Measurements from ENCODE around the gene EIF4E.
"Not testable (repeated sequence)": the region's sequence is repeated elsewhere in the genome, so short reads cannot be mapped to it uniquely, and the experiment has no call there.

Gene EIF4E

GRCh38 chr4:98932539-98932938, 3.6 kb upstream of the EIF4E start:
- Histone ChIP-seq H3K4me1 (ENCODE audit: control insufficient read depth, insufficient read depth, low read length) (no peaks in the 10 kb centered on the region), H3K27ac (ENCODE audit: low read length) (no peak overlapping the region), H3K27me3 (ENCODE audit: control insufficient read depth, insufficient read depth, low read length) (no peaks in the 10 kb centered on the region), H3K4me3 (ENCODE audit: low read length) (no peak overlapping the region), H3K9me3 (ENCODE audit: control insufficient read depth, insufficient read depth, low read length) (peaks cover 1% of the 10 kb centered on the region; the same call in 1 of the 2 replicates), H3K36me3 (ENCODE audit: control insufficient read depth, insufficient read depth, low read length) (no peaks in the 10 kb centered on the region; the same call in 1 of the 2 replicates)
- DNase-seq (ENCODE audit: low read depth, low spot score), result no peak
- WGBS (ENCODE audit: insufficient coverage, insufficient read length), result no CpG with 5 or more reads among the region's 3 CpGs

GRCh38 chr4:98930311-98930865, 1.5 kb upstream of the EIF4E start:
- DNase-seq (ENCODE audit: low read depth, low spot score), result no peak
- Histone ChIP-seq H3K4me3 (ENCODE audit: low read length) (no peak overlapping the region), H3K4me1 (ENCODE audit: control insufficient read depth, insufficient read depth, low read length) (no peaks in the 10 kb centered on the region), H3K36me3 (ENCODE audit: control insufficient read depth, insufficient read depth, low read length) (no peaks in the 10 kb centered on the region; the same call in 1 of the 2 replicates), H3K9me3 (ENCODE audit: control insufficient read depth, insufficient read depth, low read length) (peaks cover 1% of the 10 kb centered on the region; the same call in 1 of the 2 replicates), H3K27me3 (ENCODE audit: control insufficient read depth, insufficient read depth, low read length) (no peaks in the 10 kb centered on the region), H3K27ac (ENCODE audit: low read length) (no peak overlapping the region)
- WGBS (ENCODE audit: insufficient coverage, insufficient read length), result no CpG with 5 or more reads among the region's 2 CpGs

GRCh38 chr4:98929341-98930267, 671 bp upstream of the EIF4E start:
- no peaks in the 10 kb centered on the region for H3K27me3 ChIP-seq (ENCODE audit: control insufficient read depth, insufficient read depth, low read length)
- peak overlapping the region; percentile 39; the same call in 1 of the 2 replicates for H3K4me3 ChIP-seq (ENCODE audit: low read length)
- no peaks in the 10 kb centered on the region; the same call in 1 of the 2 replicates for H3K36me3 ChIP-seq (ENCODE audit: control insufficient read depth, insufficient read depth, low read length)
- H3K27ac ChIP-seq (ENCODE audit: low read length), result no peak overlapping the region
- H3K9me3 ChIP-seq (ENCODE audit: control insufficient read depth, insufficient read depth, low read length), result peaks cover 1% of the 10 kb centered on the region; the same call in 1 of the 2 replicates
- peak; percentile 52 for DNase-seq (ENCODE audit: low read depth, low spot score)
- WGBS (ENCODE audit: insufficient coverage, insufficient read length), result no CpG with 5 or more reads among the region's 44 CpGs
- H3K4me1 ChIP-seq (ENCODE audit: control insufficient read depth, insufficient read depth, low read length), result no peaks in the 10 kb centered on the region

GRCh38 chr4:98928131-98928504, 815 bp downstream of the EIF4E start:
- peak; percentile 67 for DNase-seq (ENCODE audit: low read depth, low spot score)

DNA sequence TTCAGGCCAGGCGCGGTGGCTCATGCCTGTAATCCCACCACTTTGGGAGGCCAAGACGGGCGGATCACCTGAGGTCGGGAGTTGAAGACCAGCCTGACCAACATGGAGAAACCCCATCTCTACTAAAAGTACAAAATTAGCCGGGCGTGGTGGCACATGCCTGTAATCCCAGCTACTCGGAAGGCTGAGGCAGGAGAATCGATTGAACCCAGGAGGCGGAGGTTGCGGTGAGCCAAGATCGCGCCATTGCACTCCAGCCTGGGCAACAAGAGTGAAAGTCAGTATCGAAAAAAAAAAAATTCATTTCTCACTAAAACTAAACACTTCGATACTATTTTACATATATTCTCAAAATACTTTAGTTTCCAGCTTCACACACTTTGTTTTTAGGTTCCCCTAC, 2.7 kb downstream of the EIF4E start:
- not testable (repeated sequence) for H3K4me3 ChIP-seq (ENCODE audit: low read length); H3K4me1 ChIP-seq (ENCODE audit: control insufficient read depth, insufficient read depth, low read length); H3K27me3 ChIP-seq (ENCODE audit: control insufficient read depth, insufficient read depth, low read length); DNase-seq (ENCODE audit: low read depth, low spot score); H3K9me3 ChIP-seq (ENCODE audit: control insufficient read depth, insufficient read depth, low read length); H3K36me3 ChIP-seq (ENCODE audit: control insufficient read depth, insufficient read depth, low read length); H3K27ac ChIP-seq (ENCODE audit: low read length)
- 100% methylated on average over 2 of the region's 15 CpGs for WGBS (ENCODE audit: insufficient coverage, insufficient read length)

More at GRCh38 chr4:98928131-98928504, 815 bp downstream of the EIF4E start:
- Histone ChIP-seq H3K27ac (ENCODE audit: low read length) (no peak overlapping the region), H3K4me1 (ENCODE audit: control insufficient read depth, insufficient read depth, low read length) (no peaks in the 10 kb centered on the region), H3K27me3 (ENCODE audit: control insufficient read depth, insufficient read depth, low read length) (no peaks in the 10 kb centered on the region), H3K9me3 (ENCODE audit: control insufficient read depth, insufficient read depth, low read length) (peaks cover 1% of the 10 kb centered on the region; the same call in 1 of the 2 replicates), H3K36me3 (ENCODE audit: control insufficient read depth, insufficient read depth, low read length) (no peaks in the 10 kb centered on the region; the same call in 1 of the 2 replicates), H3K4me3 (ENCODE audit: low read length) (peak overlapping the region; percentile 79)
- no CpG with 5 or more reads among the region's 26 CpGs for WGBS (ENCODE audit: insufficient coverage, insufficient read length)

- Histone ChIP-seq H3K36me3 (ENCODE audit: control insufficient read depth, insufficient read depth, low read length) (no peaks in the 10 kb centered on the region; the same call in 1 of the 2 replicates), H3K27me3 (ENCODE audit: control insufficient read depth, insufficient read depth, low read length) (no peaks in the 10 kb centered on the region), H3K27ac (ENCODE audit: low read length) (no peak overlapping the region), H3K4me3 (ENCODE audit: low read length) (no peak overlapping the region), H3K4me1 (ENCODE audit: control insufficient read depth, insufficient read depth, low read length) (no peaks in the 10 kb centered on the region; the same call in 1 of the 2 replicates), H3K9me3 (ENCODE audit: control insufficient read depth, insufficient read depth, low read length) (no peaks in the 10 kb centered on the region)
- no peak for DNase-seq (ENCODE audit: low read depth, low spot score)
- WGBS (ENCODE audit: insufficient coverage, insufficient read length), result no CpG with 5 or more reads among the region's 5 CpGs
Observed at GRCh38 chr4:98921292-98921691, 7.6 kb downstream of the EIF4E start.

DNA sequence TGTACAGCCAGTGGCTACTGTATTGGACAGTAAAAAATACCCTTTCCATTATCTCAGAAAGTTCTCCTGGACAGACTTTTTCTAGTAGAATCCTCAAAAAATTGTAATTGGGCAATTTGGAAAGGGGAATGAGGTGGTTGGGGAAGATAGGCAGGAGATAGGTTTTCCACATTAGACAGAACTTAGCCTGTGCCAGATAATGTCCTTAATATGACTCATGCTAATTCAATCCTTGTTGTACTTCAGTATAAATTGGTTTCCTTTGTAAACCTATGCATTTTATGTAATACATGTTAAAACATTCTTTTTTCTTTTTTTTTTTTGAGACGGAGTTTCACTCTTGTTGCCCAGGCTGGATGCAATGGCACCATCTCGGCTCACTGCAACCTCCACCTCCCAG, 8.9 kb downstream of the EIF4E start:
- WGBS (ENCODE audit: insufficient coverage, insufficient read length), result no CpG with 5 or more reads among the region's 2 CpGs

DNA sequence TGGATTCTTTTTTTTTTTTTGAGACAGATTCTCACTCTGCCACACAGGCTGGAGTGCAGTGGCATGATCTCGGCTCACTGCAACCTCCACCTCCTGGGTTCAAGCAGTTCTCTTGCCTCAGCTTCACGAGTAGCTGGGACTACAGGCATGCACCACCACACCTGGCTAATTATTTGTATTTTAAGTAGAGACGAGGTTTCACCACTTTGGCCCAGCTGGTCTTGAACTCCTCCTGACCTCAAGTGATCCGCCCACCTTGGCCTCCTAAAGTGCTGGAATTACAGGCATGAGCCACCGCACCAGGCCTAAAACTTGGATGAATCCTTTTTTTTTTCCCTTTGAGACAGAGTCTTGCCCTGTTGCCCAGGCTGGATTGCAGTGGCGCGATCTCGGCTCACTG, 18.2 kb downstream of the EIF4E start:
- not testable (repeated sequence) for H3K4me3 ChIP-seq (ENCODE audit: low read length); DNase-seq (ENCODE audit: low read depth, low spot score); H3K36me3 ChIP-seq (ENCODE audit: control insufficient read depth, insufficient read depth, low read length); H3K27ac ChIP-seq (ENCODE audit: low read length); H3K9me3 ChIP-seq (ENCODE audit: control insufficient read depth, insufficient read depth, low read length); H3K4me1 ChIP-seq (ENCODE audit: control insufficient read depth, insufficient read depth, low read length); H3K27me3 ChIP-seq (ENCODE audit: control insufficient read depth, insufficient read depth, low read length)
- WGBS (ENCODE audit: insufficient coverage, insufficient read length), result no CpG with 5 or more reads among the region's 8 CpGs

More for the DNA sequence above, 8.9 kb downstream of the EIF4E start:
- H3K4me1 ChIP-seq (ENCODE audit: control insufficient read depth, insufficient read depth, low read length), result no peaks in the 10 kb centered on the region; the same call in 1 of the 2 replicates
- H3K27me3 ChIP-seq (ENCODE audit: control insufficient read depth, insufficient read depth, low read length), result no peaks in the 10 kb centered on the region
- no peaks in the 10 kb centered on the region for H3K9me3 ChIP-seq (ENCODE audit: control insufficient read depth, insufficient read depth, low read length)
- H3K4me3 ChIP-seq (ENCODE audit: low read length), result no peak overlapping the region
- DNase-seq (ENCODE audit: low read depth, low spot score), result no peak
- no peaks in the 10 kb centered on the region; the same call in 1 of the 2 replicates for H3K36me3 ChIP-seq (ENCODE audit: control insufficient read depth, insufficient read depth, low read length)
- no peak overlapping the region for H3K27ac ChIP-seq (ENCODE audit: low read length)

DNA sequence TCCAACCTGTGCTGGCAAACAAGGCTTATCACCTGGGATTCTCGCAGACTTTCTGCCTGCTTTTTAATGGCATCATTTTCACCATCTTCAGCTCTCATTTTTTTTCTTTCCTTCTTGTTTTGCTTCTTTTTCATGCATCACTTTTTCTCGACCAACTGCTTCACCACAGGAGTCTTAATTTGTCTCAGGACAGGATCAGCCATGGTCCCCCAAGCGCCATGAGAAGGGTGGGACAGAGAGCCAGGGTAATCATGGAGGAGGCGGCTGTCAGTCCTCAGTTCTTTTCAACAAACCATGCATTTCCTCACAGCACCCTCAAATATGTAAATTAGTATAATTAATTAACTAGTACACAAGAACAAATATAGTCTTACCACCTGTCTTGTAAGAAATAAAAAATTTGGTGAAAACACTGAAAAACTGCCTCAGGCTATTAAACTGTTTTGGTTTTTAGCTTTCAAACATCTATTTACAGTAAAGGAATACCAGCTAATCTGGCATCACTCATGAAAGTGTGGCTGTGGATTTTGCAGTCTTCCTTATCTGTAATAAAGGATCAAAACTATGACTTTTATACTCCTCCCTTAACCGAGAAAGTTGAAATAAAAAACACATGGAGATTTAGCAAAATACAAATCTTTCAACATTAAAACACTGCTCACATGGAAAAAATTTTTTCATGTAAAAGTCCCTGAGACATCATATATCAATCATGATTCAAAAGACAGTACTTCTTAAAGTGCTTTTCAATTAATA, 19.1 kb downstream of the EIF4E start:
- no peak overlapping the region for H3K27ac ChIP-seq (ENCODE audit: low read length)
- H3K4me3 ChIP-seq (ENCODE audit: low read length), result no peak overlapping the region
- no peaks in the 10 kb centered on the region for H3K27me3 ChIP-seq (ENCODE audit: control insufficient read depth, insufficient read depth, low read length)
- no peaks in the 10 kb centered on the region for H3K9me3 ChIP-seq (ENCODE audit: control insufficient read depth, insufficient read depth, low read length)
- no peak for DNase-seq (ENCODE audit: low read depth, low spot score)
- no CpG with 5 or more reads among the region's 5 CpGs for WGBS (ENCODE audit: insufficient coverage, insufficient read length)
- H3K4me1 ChIP-seq (ENCODE audit: control insufficient read depth, insufficient read depth, low read length), result no peaks in the 10 kb centered on the region
- no peaks in the 10 kb centered on the region for H3K36me3 ChIP-seq (ENCODE audit: control insufficient read depth, insufficient read depth, low read length)

GRCh38 chr4:98908703-98909262, 20.1 kb downstream of the EIF4E start:
- Histone ChIP-seq H3K27me3 (ENCODE audit: control insufficient read depth, insufficient read depth, low read length) (no peaks in the 10 kb centered on the region), H3K9me3 (ENCODE audit: control insufficient read depth, insufficient read depth, low read length) (no peaks in the 10 kb centered on the region), H3K4me3 (ENCODE audit: low read length) (no peak overlapping the region), H3K27ac (ENCODE audit: low read length) (no peak overlapping the region), H3K4me1 (ENCODE audit: control insufficient read depth, insufficient read depth, low read length) (no peaks in the 10 kb centered on the region), H3K36me3 (ENCODE audit: control insufficient read depth, insufficient read depth, low read length) (no peaks in the 10 kb centered on the region)
- DNase-seq (ENCODE audit: low read depth, low spot score), result no peak
- WGBS (ENCODE audit: insufficient coverage, insufficient read length), result 100% methylated on average over 1 of the region's 2 CpGs

All from iPS DF 6.9 (cell line).